ENCODE data around the gene ERVFRD-1.

DNA sequence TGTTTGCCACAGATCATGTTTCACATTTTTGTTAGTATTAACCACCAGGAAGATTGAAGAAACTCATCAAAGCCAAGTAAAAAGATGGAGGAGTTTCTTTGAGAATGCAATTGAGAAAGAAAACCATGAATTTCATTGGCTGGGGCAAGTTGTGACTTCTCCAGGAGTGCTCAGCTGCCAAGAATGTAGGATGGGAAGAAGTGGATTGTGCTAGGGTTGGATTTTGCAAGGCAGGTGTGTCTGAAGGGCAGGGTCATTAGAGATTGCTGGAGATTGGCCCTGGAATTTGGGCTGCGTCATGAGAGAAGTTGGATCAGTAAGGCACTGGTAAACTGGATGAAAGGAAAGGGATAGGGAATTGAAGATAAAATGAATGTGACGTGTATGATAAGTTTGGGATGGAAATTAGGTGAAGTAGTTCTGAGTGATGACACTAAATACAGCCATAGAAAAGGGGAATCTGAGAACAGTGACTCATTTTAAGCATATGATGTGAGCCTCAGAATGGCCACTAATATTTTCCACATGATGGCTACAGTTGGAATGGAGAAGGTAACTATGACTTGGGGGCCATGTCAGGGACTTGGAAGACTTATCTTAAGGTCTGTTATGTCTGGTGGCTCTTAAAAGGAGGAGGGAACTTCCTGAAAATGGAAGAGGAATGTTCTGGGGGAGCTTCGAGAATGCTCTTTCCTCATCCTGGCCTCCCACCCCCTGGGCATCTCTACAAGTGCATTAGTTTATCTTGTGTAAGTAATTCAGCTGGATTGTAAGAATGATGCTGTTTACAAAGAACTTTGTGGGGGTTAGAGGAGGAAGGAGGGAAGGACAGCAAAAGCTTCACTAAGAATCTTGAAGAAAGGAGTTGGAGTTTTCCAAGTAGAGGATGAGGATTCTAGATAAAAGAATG lies 27.8 kb upstream of the ERVFRD-1 start:
- TF ChIP-seq, protein P1, sequence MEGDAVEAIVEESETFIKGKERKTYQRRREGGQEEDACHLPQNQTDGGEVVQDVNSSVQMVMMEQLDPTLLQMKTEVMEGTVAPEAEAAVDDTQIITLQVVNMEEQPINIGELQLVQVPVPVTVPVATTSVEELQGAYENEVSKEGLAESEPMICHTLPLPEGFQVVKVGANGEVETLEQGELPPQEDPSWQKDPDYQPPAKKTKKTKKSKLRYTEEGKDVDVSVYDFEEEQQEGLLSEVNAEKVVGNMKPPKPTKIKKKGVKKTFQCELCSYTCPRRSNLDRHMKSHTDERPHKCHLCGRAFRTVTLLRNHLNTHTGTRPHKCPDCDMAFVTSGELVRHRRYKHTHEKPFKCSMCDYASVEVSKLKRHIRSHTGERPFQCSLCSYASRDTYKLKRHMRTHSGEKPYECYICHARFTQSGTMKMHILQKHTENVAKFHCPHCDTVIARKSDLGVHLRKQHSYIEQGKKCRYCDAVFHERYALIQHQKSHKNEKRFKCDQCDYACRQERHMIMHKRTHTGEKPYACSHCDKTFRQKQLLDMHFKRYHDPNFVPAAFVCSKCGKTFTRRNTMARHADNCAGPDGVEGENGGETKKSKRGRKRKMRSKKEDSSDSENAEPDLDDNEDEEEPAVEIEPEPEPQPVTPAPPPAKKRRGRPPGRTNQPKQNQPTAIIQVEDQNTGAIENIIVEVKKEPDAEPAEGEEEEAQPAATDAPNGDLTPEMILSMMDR (IDR thresholded peaks at IDR 0.05) = no peak
- no peak for TF ChIP-seq POLR2AphosphoS5 (IDR thresholded peaks at IDR 0.05)

All from upper lobe of left lung (tissue), 4 donors.